MG63 (cell line): ENCODE data around the gene CYB561D2. TPM values are rescaled to one million over a fixed set of nuclear protein-coding genes. Genes with fewer than 3 reads are reported as not detected.
A peak's percentile ranks its signal among the peaks of the same experiment; 100 is the strongest.

ENCODE experiments used
- DNase-seq: peaks from one replicate; pipeline ENCODE4 v3.0.0-alpha.2; 2020
- H3K27me3 ChIP-seq: fragments of 250-450 bp; sonication (Bioruptor Pico); 2 replicates; pipeline ENCODE4 v1.5.1; 2020; ENCODE audit warnings: mild to moderate bottlenecking, moderate library complexity
- H3K36me3 ChIP-seq: fragments of 250-450 bp; sonication (Bioruptor Pico); 2 replicates; pipeline ENCODE4 v1.5.1; 2020; ENCODE audit warnings: mild to moderate bottlenecking, moderate library complexity
- H3K4me3 ChIP-seq: fragments of 250-450 bp; sonication (Bioruptor Pico); 2 replicates; pipeline ENCODE4 v1.5.1; 2020; ENCODE audit warnings: mild to moderate bottlenecking, moderate library complexity
- H3K9me3 ChIP-seq: fragments of 250-450 bp; sonication (Bioruptor Pico); 2 replicates; pipeline ENCODE4 v1.5.1; 2020; ENCODE audit warnings: mild to moderate bottlenecking, moderate library complexity
- total RNA-seq: library from RNA; depleted of rRNA; stranded (reverse); fragments of >200 nt; shearing (Covaris generic); gene quantifications from 2 replicates; pipeline ENCODE4 v1.2.3, GENCODE V29; 2014; ENCODE audit warnings: low replicate concordance

Gene CYB561D2
- total RNA-seq, 1 experiment from 2014 or later = 35.5 TPM

DNA sequence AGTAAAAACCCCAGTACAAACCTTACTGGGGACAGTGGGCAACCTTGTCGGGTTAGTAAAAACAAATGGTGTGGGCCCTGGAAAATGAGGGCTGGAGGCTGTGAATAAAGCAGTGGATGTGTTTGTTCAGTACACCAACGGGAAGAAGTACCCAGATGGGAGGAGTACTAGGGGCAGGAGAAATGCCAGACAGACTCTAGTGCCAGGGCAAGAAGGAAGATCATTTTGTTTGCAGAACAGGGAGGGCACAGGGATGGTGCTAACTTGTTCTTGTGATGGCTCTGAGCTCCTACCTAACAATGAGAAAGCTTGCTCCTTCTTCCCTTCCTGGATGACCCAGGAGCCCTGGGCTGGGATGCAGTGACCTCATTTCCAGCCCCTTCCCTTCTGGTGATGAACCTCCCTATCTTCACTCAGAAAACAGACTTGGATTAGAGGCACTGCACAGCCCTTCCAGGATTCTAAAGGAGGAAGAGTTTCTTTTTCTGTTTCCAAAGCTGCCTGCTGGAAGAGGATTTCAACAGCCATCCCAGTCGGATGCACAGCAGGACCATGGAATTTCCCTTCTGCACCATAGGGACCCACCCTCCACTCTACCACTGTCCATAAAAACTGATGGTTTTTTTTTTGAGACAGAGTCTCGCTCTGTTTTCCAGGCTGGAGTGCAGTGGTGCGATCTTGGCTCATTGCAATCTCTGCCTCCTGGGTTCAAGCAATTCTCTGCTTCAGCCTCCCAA, 16.2 kb upstream of the CYB561D2 start:
- DNase-seq = no peak
- Histone ChIP-seq H3K4me3 (no peak overlapping the region), H3K36me3 (peaks cover 40% of the 10 kb centered on the region), H3K27me3 (no peaks in the 10 kb centered on the region), H3K9me3 (no peaks in the 10 kb centered on the region)

DNA sequence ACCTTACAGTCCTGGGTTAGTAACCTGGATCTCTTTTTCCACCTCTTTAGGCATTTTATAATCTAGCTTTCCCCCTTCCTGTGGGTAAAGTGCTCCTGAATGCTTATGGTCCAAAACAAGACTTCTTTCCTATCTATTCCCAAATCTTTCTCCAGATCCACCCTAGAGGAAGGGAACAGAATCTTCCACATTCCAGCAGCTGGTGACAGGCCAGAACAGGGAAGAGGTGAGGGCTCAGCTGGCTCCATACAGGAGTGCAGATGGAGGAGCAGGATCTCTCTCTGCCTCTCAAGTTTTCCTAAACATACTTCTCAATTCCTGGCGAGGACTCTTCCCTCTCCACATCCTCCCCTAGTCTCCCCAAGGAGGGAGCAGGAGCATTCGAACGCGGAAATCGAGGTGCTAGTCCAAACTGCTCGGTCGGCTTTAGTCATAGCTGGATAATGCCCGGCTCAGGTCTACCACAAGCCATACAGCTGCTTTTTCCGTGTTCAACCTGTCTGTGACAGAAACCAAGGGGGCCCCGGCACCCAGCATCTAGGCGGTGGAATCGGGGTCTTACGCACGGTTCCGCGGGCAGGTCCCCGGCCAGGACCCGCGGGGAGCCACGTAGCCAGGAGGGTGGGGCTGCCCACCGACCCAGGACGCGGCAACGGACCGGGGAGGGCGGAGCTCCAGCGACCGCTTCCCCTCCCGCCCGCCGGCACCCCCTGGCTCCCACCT, 14.0 kb upstream of the CYB561D2 start:
- Histone ChIP-seq H3K4me3 (peak overlapping the region; percentile 87), H3K9me3 (no peaks in the 10 kb centered on the region)
- DNase-seq = no peak

DNA sequence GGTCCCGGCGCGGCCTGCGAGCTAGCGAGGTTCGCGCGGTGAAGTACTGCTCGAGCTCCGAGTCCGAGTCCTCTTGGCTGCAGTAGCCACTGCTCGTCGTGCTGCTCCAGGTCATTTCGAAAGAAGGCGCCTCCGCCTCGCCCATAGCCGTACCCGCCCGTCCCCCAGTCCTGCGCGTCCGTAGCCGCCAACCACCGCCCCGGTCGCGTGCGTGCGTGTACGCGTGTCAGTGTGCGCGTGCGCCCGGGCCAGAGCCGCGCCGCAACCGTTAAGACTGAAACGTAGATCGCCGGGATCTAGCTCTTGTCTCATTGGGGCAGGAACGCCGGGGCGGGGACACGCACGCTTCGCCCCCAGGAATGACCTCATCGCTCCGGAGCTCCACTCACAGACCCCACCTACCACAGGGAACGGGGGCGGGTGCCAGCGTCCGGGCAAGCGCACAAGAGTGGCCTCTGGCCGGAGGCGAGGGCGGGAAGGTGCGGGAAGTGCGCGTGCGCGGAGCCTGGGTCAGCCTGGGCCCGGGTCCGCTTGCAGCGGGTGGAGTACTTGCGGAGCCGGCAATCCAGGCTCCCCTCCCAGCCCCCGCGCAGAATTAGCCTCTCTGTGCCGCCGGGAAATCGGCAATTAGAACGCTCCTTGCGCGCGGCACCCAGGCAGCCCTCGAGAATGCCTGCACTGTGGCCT, 13.3 kb upstream of the CYB561D2 start:
- DNase-seq = peak; percentile 98
- peaks cover 24% of the 10 kb centered on the region for H3K36me3 ChIP-seq
- peak overlapping the region; percentile 87 for H3K4me3 ChIP-seq
- no peaks in the 10 kb centered on the region for H3K27me3 ChIP-seq
- H3K9me3 ChIP-seq = no peaks in the 10 kb centered on the region

More for the DNA sequence above, 14.0 kb upstream of the CYB561D2 start:
- Histone ChIP-seq H3K36me3 (peaks cover 28% of the 10 kb centered on the region), H3K27me3 (no peaks in the 10 kb centered on the region)

DNA sequence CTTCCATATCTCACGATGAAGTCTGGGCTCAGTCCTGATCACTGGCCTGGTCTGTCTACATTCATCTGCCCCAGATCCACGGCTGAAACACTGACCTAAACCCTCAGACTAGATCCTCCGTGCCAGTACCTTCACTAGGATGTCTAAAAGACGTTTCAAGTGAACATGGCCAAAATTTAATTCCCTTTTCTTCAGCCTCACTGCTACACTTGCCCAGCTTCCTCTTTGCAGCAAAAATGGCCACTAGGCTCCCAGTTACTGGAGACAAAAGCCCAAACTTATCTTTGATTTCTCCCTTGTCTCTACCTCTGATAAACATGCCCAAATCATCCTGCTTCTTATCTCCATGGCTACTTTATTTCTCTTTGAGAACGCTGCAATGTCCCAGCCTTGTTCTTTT, 11.7 kb upstream of the CYB561D2 start:
- no peak for DNase-seq
- H3K27me3 ChIP-seq = no peaks in the 10 kb centered on the region
- peaks cover 22% of the 10 kb centered on the region for H3K36me3 ChIP-seq
- no peaks in the 10 kb centered on the region for H3K9me3 ChIP-seq
- no peak overlapping the region for H3K4me3 ChIP-seq

DNA sequence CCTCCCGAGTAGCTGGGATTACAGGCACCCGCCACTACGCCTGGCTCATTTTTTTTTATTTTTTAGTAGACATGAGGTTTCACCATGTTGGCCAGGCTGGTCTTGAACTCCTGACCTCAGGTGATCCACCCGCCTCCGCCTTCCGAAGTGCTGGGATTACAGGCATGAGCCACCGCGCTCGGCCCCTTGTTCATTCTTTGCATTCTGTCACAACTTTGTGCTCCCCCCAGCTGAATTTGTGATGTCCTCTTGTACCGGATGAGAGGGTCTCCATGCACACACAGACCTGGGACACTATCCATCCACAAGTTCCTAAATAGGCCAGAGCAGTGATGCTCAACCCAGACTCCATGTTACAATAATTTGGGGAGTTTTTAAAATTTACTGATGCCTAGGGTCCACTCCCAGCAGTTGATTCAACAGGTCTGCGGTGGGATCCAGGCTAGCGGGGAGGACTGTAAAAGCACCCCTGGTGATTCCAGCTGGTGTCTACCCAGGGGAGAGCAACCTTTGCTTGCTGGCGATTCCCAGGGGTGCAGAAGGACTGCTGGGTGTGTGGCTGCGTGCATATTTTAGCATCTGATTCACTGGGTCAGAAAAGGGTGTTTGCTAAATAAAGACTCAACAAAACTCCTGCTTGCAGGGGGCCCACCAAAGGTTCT, 11.0 kb upstream of the CYB561D2 start:
- H3K4me3 ChIP-seq = peak overlapping the region; percentile 50
- H3K27me3 ChIP-seq = no peaks in the 10 kb centered on the region
- H3K9me3 ChIP-seq = no peaks in the 10 kb centered on the region
- no peak for DNase-seq
- H3K36me3 ChIP-seq = peaks cover 15% of the 10 kb centered on the region

DNA sequence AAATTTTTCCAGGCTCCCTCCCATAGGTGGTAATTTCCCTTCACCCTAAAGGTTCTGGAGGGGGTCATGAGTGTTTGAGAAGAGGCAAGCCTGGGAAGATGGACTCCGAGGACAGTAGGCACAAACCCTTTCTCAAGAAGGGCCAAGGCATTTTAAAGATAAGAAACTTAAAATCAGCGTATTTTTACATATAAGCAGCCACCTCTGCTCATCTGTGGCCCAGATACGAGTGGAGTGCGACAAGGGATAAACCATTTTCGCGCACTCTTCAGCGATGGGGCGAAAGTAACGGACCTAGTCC, 10.6 kb upstream of the CYB561D2 start:
- no peak for DNase-seq

DNA sequence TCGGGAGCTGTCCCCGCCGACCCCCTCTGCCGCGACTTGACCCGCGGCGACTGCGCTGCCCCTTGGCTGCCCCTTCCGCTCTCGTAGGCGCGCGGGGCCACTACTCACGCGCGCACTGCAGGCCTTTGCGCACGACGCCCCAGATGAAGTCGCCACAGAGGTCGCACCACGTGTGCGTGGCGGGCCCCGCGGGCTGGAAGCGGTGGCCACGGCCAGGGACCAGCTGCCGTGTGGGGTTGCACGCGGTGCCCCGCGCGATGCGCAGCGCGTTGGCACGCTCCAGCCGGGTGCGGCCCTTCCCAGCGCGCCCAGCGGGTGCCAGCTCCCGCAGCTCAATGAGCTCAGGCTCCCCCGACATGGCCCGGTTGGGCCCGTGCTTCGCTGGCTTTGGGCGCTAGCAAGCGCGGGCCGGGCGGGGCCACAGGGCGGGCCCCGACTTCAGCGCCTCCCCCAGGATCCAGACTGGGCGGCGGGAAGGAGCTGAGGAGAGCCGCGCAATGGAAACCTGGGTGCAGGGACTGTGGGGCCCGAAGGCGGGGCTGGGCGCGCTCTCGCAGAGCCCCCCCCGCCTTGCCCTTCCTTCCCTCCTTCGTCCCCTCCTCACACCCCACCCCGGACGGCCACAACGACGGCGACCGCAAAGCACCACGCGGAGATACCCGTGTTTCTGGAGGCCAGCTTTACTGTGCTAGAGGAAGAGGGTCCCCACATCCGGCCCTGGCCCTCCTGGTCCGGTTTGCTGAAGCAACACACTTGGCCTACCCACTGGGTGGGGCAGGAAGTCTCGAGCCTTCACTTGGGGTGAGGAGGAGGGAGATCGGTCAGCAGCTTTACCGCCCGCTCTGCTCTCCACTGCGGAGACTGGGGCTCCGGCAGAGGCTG, 10.0 kb upstream of the CYB561D2 start, which contains the start of gene RASSF1:
TSS of gene RASSF1 (minus strand) at position 389 of the 882 bp plus-strand sequence. CDS start at position 358, 31 bp downstream.
- peak; percentile 78 for DNase-seq
- no peaks in the 10 kb centered on the region for H3K27me3 ChIP-seq
- peak within 1 kb of the TSS; percentile 50 for H3K4me3 ChIP-seq
- H3K9me3 ChIP-seq = no peaks in the 10 kb centered on the region
- peaks cover 13% of the 10 kb centered on the region for H3K36me3 ChIP-seq

More for the DNA sequence above, 10.6 kb upstream of the CYB561D2 start:
- no peaks in the 10 kb centered on the region for H3K27me3 ChIP-seq
- H3K9me3 ChIP-seq = no peaks in the 10 kb centered on the region
- H3K36me3 ChIP-seq = peaks cover 15% of the 10 kb centered on the region
- peak overlapping the region; percentile 50 for H3K4me3 ChIP-seq

DNA sequence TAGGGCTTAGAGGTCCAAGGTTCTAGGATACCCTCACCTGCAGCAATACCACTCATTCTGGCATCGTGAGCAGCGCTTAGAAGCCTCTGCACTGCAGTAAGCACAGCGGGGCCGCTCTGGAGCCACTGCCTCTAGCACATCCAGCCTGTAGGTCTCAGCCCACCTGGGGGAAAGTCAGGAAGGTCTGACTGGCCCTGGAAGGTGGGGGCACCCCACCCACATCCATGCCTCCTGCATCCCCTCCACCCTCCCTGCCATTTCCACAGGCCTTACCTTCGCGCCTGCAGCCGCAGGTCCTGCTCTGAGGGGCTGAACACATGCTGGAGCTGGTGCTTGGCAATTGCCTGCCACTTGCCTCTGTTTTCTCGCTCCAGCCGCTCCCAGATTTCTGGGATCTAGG, 9.1 kb upstream of the CYB561D2 start:
- no peak for DNase-seq
- Histone ChIP-seq H3K9me3 (no peaks in the 10 kb centered on the region), H3K27me3 (no peaks in the 10 kb centered on the region), H3K36me3 (peaks cover 5% of the 10 kb centered on the region), H3K4me3 (no peak overlapping the region)

DNA sequence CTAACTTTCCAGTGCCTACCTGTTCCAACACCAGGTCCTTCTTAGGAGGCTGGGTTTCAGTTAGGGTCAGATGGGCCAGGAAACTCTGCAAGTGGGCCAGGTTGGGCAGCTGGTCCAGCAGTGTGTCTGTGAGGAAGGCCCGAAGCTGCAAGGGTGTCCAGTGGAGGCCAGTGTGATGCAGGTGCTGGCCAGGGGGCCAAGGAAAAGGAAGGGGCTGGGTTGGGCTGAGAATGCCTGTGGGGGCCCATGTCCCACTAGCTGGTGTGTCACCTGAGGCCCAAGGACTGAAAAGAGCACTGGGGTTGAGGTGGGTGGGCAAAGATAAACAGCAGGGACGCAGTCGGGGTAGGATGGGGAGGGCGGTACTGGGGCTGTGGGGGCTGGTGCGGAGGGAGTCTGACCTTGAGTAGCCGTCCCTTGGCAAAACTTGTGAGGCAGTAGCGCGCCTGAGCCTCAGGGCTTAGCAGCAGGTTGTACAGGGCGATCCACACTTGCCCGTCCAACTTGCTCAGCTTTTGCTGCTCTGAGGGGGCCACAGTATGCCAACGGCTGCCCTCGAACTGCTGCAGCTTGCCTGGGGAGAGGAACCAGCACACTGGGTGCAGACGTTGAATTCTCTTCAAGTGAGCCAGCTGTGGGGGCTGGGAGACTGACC, 8.5 kb upstream of the CYB561D2 start:
- no peaks in the 10 kb centered on the region for H3K9me3 ChIP-seq
- H3K27me3 ChIP-seq = no peaks in the 10 kb centered on the region
- DNase-seq = no peak
- 0 out of 2 replicates have a peak, but pooled peaks cover 2% of the 10 kb centered on the region for H3K36me3 ChIP-seq
- H3K4me3 ChIP-seq = no peak overlapping the region

DNA sequence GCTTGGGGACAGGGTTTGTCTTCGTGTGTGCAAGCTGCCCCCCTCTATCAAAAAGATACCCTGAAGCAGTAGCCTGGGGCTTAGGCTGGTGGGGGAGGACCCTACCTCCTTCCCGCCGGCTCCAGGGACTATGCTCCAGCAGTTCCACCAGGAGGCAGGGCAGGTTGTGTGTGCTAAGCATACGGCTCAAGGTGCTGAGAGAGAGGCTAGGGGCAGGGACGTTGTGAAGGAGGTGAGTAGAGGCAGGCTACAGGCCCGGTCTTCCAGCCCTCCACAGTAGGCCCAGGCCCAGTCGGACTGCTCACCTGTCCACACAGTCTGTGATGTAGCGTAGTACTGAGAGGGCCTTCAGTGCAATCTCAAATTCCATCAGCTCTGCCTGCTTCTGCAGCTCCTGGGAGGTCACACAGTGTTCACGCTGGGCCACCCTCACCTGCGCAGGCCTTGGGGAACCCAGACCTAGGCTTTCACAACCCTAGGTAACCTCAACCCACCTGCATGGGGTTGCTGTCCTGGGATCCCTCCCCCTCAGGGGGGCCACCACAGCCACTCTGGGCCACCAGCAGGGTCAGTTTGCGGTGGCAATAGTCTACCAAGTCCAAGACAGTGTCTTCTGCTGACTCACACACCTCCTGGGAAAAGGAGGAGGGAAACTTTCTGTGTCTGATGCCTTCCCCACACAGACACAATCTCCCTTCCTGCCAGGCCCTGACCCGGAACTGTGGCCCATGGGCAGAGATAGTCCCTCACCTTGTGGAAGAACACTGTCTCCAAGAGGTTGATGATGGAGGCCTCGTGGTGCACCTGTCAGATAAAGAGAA, 7.6 kb upstream of the CYB561D2 start:
- H3K27me3 ChIP-seq = no peaks in the 10 kb centered on the region
- DNase-seq = no peak
- no peak overlapping the region for H3K4me3 ChIP-seq
- no peaks in the 10 kb centered on the region for H3K9me3 ChIP-seq
- H3K36me3 ChIP-seq = no peaks in the 10 kb centered on the region; the same call in 1 of the 2 replicates

DNA sequence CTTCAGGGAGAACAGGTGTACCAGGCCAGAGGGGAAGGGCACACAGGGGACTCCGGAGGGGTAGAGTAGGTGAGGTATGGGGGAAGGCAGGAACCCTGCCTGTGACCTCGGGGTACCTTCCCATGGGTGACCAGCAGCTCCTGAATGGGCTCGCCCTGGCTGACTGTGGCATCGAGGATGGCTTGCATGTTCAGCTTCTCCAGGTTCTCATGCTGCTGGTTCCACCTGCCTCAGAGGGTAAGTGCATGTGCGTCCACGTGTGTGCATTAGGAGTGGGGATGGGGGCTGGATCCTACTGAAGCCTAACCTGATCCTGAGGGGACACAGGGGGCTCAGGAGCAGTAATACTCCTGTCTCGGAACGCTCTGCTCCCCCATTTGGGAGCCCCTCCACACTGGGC, 5.7 kb upstream of the CYB561D2 start:
- H3K27me3 ChIP-seq = no peaks in the 10 kb centered on the region
- H3K4me3 ChIP-seq = no peak overlapping the region
- no peaks in the 10 kb centered on the region for H3K9me3 ChIP-seq
- no peak for DNase-seq
- no peaks in the 10 kb centered on the region; the same call in 1 of the 2 replicates for H3K36me3 ChIP-seq

DNA sequence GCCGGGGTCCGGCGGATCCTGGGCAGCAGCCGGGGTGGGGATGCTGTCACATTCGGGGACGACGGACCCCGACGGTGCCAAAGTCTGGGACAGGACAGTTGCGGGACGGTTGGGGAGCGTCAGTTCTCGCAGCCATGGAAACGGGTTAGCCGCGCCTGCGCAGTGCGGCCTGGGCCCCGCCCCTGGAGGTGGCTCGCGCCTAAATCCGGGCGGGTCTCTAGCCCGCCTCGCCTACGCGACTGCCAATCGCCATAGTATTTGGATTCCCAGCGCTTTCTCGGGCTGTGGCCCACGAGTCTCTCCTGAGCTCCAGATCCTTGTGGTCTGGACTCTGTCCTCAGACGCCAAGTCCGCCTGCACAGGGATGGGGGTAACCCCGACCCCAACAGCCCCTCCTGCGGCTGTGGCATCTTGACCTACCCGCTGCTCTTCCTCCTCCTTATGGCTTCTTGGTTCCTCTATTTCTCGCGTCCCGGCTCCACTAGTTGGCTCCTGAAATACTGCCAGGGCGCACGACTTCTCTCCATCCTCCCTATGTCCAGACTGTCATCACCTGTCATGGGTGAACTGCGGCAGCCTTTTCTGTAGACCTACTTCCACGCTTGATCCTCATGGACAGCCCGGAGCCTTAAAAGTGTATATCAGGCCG, 5.0 kb upstream of the CYB561D2 start, which contains the start of gene ZMYND10:
TSS of gene ZMYND10 (minus strand) at position 147 of the 649 bp plus-strand sequence. CDS start 153 bp downstream, outside the sequence.
- H3K4me3 ChIP-seq = no peak within 1 kb of the TSS
- H3K27me3 ChIP-seq = no peaks in the 10 kb centered on the region
- no peaks in the 10 kb centered on the region; the same call in 1 of the 2 replicates for H3K36me3 ChIP-seq
- H3K9me3 ChIP-seq = no peaks in the 10 kb centered on the region
- DNase-seq = no peak

DNA sequence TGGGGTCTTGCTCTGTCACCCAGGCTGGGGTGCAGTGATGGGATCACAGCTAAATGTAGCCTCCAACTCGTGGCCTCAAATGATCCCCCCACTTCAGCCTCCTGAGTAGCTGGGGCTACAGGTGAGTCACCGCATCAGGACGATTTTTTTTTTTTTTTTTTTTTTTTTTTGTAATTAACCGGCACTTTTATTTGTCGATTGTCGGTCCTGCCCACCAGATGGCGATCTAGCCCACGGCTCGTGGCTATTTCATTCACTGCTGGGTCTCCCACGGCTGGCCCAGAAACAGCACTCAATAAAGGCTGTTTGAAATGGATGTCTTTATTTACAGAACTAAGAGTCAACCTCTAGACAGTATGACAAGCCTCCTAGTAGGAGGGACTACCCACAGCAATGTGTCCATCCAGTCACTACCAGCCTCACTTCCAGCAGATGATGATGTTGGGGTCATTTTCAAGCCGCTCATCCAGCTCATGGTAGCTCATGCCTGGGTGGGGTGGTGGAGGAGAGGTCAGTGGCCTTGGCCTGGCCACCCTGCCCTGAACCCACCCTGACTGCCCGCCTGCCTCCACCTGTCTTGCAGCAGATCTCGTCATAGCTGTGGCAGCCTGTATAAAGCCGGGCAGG, 3.4 kb upstream of the CYB561D2 start:
- DNase-seq = peak; percentile 52
- no peaks in the 10 kb centered on the region for H3K27me3 ChIP-seq
- no peaks in the 10 kb centered on the region for H3K9me3 ChIP-seq
- H3K4me3 ChIP-seq = no peak overlapping the region
- H3K36me3 ChIP-seq = peaks cover 6% of the 10 kb centered on the region

DNA sequence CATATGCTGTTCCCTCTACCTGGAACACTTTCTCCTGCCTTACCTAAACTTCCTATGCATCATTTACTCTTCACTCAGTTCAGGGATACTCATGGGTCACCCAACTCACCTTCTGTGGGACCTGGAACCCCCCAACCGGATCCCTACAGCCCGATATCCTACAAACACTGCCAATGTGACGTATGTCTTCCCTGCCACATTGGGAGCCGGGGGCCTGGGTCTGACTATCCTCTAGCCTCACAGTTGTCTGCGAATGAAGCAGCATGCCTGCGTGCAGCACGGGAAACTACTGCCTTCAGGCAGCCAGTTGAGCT, 492 bp upstream of the CYB561D2 start:
- H3K9me3 ChIP-seq = no peaks in the 10 kb centered on the region
- peak overlapping the region; percentile 93 for H3K4me3 ChIP-seq
- peaks cover 17% of the 10 kb centered on the region for H3K36me3 ChIP-seq
- H3K27me3 ChIP-seq = no peaks in the 10 kb centered on the region
- no peak for DNase-seq
